ENCODE measurements around the gene POLR1C. TPM values are rescaled to one million over a fixed set of nuclear protein-coding genes. Genes with fewer than 3 reads are reported as not detected.

The POLR1C gene
- total RNA-seq, 1 donor from 2014 or later = 30.7 TPM

- H3K27ac Mint-ChIP-seq (ENCODE audit: unreplicated experiment) = peak overlapping the region; percentile 50
- H3K4me3 Mint-ChIP-seq (ENCODE audit: unreplicated experiment) = no peak overlapping the region
- no peaks in the 10 kb centered on the region for H3K9me3 Mint-ChIP-seq (ENCODE audit: unreplicated experiment)
- peaks cover 12% of the 10 kb centered on the region for H3K27me3 Mint-ChIP-seq (ENCODE audit: unreplicated experiment)
- DNase-seq (ENCODE audit: low spot score) = no peak
- TF ChIP-seq, protein P1, sequence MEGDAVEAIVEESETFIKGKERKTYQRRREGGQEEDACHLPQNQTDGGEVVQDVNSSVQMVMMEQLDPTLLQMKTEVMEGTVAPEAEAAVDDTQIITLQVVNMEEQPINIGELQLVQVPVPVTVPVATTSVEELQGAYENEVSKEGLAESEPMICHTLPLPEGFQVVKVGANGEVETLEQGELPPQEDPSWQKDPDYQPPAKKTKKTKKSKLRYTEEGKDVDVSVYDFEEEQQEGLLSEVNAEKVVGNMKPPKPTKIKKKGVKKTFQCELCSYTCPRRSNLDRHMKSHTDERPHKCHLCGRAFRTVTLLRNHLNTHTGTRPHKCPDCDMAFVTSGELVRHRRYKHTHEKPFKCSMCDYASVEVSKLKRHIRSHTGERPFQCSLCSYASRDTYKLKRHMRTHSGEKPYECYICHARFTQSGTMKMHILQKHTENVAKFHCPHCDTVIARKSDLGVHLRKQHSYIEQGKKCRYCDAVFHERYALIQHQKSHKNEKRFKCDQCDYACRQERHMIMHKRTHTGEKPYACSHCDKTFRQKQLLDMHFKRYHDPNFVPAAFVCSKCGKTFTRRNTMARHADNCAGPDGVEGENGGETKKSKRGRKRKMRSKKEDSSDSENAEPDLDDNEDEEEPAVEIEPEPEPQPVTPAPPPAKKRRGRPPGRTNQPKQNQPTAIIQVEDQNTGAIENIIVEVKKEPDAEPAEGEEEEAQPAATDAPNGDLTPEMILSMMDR (IDR thresholded peaks at IDR 0.05; ENCODE audit: unreplicated experiment) = no peak
- H3K4me1 Mint-ChIP-seq (ENCODE audit: unreplicated experiment) = peaks cover 24% of the 10 kb centered on the region
- peaks cover 46% of the 10 kb centered on the region for H3K36me3 Mint-ChIP-seq (ENCODE audit: low read depth, unreplicated experiment)
Observed at GRCh38 chr6:43499028-43499815, 17.7 kb upstream of the POLR1C start.

GRCh38 chr6:43500921-43501320 lies 16.0 kb upstream of the POLR1C start:
- H3K36me3 Mint-ChIP-seq (ENCODE audit: low read depth, unreplicated experiment) = peaks cover 47% of the 10 kb centered on the region
- H3K9me3 Mint-ChIP-seq (ENCODE audit: unreplicated experiment) = no peaks in the 10 kb centered on the region

GRCh38 chr6:43502666-43503065 lies 14.2 kb upstream of the POLR1C start:
- Mint-ChIP-seq H3K27me3 (ENCODE audit: unreplicated experiment) (peaks cover 16% of the 10 kb centered on the region), H3K4me1 (ENCODE audit: unreplicated experiment) (peaks cover 15% of the 10 kb centered on the region), H3K4me3 (ENCODE audit: unreplicated experiment) (no peak overlapping the region), H3K36me3 (ENCODE audit: low read depth, unreplicated experiment) (peaks cover 48% of the 10 kb centered on the region), H3K27ac (ENCODE audit: unreplicated experiment) (no peak overlapping the region), H3K9me3 (ENCODE audit: unreplicated experiment) (no peaks in the 10 kb centered on the region)
- TF ChIP-seq, protein P1 (IDR thresholded peaks at IDR 0.05; ENCODE audit: unreplicated experiment) = no peak
- DNase-seq (ENCODE audit: low spot score) = no peak

More at GRCh38 chr6:43500921-43501320, 16.0 kb upstream of the POLR1C start:
- peak overlapping the region; percentile 57 for H3K4me3 Mint-ChIP-seq (ENCODE audit: unreplicated experiment)
- no peak for DNase-seq (ENCODE audit: low spot score)
- TF ChIP-seq, protein P1 (IDR thresholded peaks at IDR 0.05; ENCODE audit: unreplicated experiment) = no peak
- H3K27me3 Mint-ChIP-seq (ENCODE audit: unreplicated experiment) = peaks cover 12% of the 10 kb centered on the region
- H3K27ac Mint-ChIP-seq (ENCODE audit: unreplicated experiment) = no peak overlapping the region
- H3K4me1 Mint-ChIP-seq (ENCODE audit: unreplicated experiment) = peaks cover 18% of the 10 kb centered on the region

- DNase-seq (ENCODE audit: low spot score) = no peak
- Mint-ChIP-seq H3K9me3 (ENCODE audit: unreplicated experiment) (no peaks in the 10 kb centered on the region), H3K4me3 (ENCODE audit: unreplicated experiment) (peak overlapping the region; percentile 76), H3K4me1 (ENCODE audit: unreplicated experiment) (peaks cover 15% of the 10 kb centered on the region), H3K27me3 (ENCODE audit: unreplicated experiment) (peaks cover 17% of the 10 kb centered on the region), H3K36me3 (ENCODE audit: low read depth, unreplicated experiment) (peaks cover 48% of the 10 kb centered on the region), H3K27ac (ENCODE audit: unreplicated experiment) (no peak overlapping the region)
- TF ChIP-seq, protein P1 (IDR thresholded peaks at IDR 0.05; ENCODE audit: unreplicated experiment) = no peak
Observed at GRCh38 chr6:43503443-43503842, 13.4 kb upstream of the POLR1C start.
